H1 (cell line): ENCODE results near the gene PTMA. TPM values are rescaled to one million over a fixed set of nuclear protein-coding genes. Genes with fewer than 3 reads are reported as not detected.
A peak's percentile ranks its signal among the peaks of the same experiment; 100 is the strongest.

Source experiments
- CTCF ChIA-PET: fragments of 300-600 bp; sonication (Branson Sonifier 250); formaldehyde crosslinking; loops from one replicate; lab custom pipeline; 2021; ENCODE audit not compliant: partially characterized antibody; lab: Charles Lee
- POLR2A ChIA-PET: fragments of 300-600 bp; sonication (Branson Sonifier 250); formaldehyde crosslinking; loops from one replicate; lab custom pipeline; 2021; ENCODE audit warnings: inconsistent platforms; ENCODE audit not compliant: partially characterized antibody; lab: Charles Lee
- DNase-seq, 2 experiments: peaks; one replicate each; pipeline versions ENCODE4 v3.0.0 to v3.0.0-alpha.2; 2010 to 2022; ENCODE audit warnings: low spot score in 2 of 2, low read depth in 1 of 2, mixed read lengths in 1 of 2
- FAIRE-seq: peaks from 2 replicates; lab custom pipeline; 2011; peaks lifted over from hg19 to GRCh38; lab: Jason Lieb, UNC
- H2AFZ ChIP-seq: 2 replicates; pipeline ENCODE4 v1.8.1; 2012; ENCODE audit warnings: low read length, inconsistent platforms
- H2AK5ac ChIP-seq: 2 replicates; pipeline ENCODE4 v1.6.1; 2013; ENCODE audit warnings: low read depth, low read length
- H2BK120ac ChIP-seq: replicated peaks from 2 replicates; pipeline ENCODE3; 2013; ENCODE audit warnings: low read depth, low read length, inconsistent platforms
- H2BK12ac ChIP-seq: 2 replicates; pipeline ENCODE4 v1.6.1; 2013; ENCODE audit warnings: low read depth, low read length
- H2BK15ac ChIP-seq: 2 replicates; pipeline ENCODE4 v1.6.1; 2013; ENCODE audit warnings: low read length
- H2BK20ac ChIP-seq: 2 replicates; pipeline ENCODE4 v1.6.1; 2013; ENCODE audit warnings: low read length
- H2BK5ac ChIP-seq: 2 replicates; pipeline ENCODE4 v1.6.1; 2013; ENCODE audit warnings: low read depth, low read length
- H3K14ac ChIP-seq: 2 replicates; pipeline ENCODE4 v1.6.1; 2013; ENCODE audit warnings: inconsistent platforms; ENCODE audit not compliant: insufficient read length
- H3K18ac ChIP-seq: 2 replicates; pipeline ENCODE4 v1.6.1; 2013; ENCODE audit warnings: low read length; ENCODE audit errors: extremely low read depth
- H3K23ac ChIP-seq: 2 replicates; pipeline ENCODE4 v1.6.1; 2013; ENCODE audit warnings: inconsistent platforms; ENCODE audit not compliant: insufficient read length
- H3K23me2 ChIP-seq: 2 replicates; pipeline ENCODE4 v1.6.1; 2013; ENCODE audit warnings: low read depth, low read length
- H3K27ac ChIP-seq: 2 replicates; pipeline ENCODE4 v1.6.1; 2011; ENCODE audit warnings: low read depth, low read length, inconsistent platforms
- H3K27me3 ChIP-seq, 4 experiments: replicated peaks in 1 of 4; 1 replicate in 1 of 4; 2 replicates in 3 of 4; pipeline versions ENCODE4 v1.6.1 to v1.8.1; 2011 to 2013; ENCODE audit warnings: low read length in 3 of 4, mild to moderate bottlenecking in 3 of 4, inconsistent platforms in 2 of 4, mixed read lengths in 2 of 4, moderate library complexity in 1 of 4; ENCODE audit not compliant: control insufficient read depth in 3 of 4, insufficient read depth in 3 of 4; ENCODE audit errors: extremely low read depth in 1 of 4
- H3K36me3 ChIP-seq, 4 experiments: 2 replicates each; pipeline versions ENCODE4 v1.6.1 to v1.8.1; 2011 to 2013; ENCODE audit warnings: mild to moderate bottlenecking in 4 of 4, low read length in 3 of 4, moderate library complexity in 2 of 4, control low read depth in 1 of 4, inconsistent platforms in 1 of 4; ENCODE audit not compliant: insufficient read depth in 4 of 4, control insufficient read depth in 2 of 4
- H3K4ac ChIP-seq: replicated peaks from 2 replicates; pipeline ENCODE3; 2013; ENCODE audit warnings: low read length, low read depth, mixed read lengths, inconsistent platforms; ENCODE audit not compliant: insufficient read length
- H3K4me1 ChIP-seq, 4 experiments: replicated peaks in 1 of 4; 1 replicate in 1 of 4; 2 replicates in 3 of 4; pipeline versions ENCODE4 v1.6.1 to v1.8.1; 2011 to 2013; ENCODE audit warnings: low read length in 3 of 4, inconsistent platforms in 2 of 4, mixed read lengths in 1 of 4; ENCODE audit not compliant: insufficient read depth in 4 of 4, control insufficient read depth in 3 of 4
- H3K4me2 ChIP-seq, 2 experiments: 2 replicates each; pipeline versions ENCODE4 v1.6.1 to v1.8.1; 2011 to 2013; ENCODE audit warnings: low read depth in 2 of 2, low read length in 2 of 2, control low read depth in 1 of 2, inconsistent platforms in 1 of 2, mild to moderate bottlenecking in 1 of 2; ENCODE audit not compliant: insufficient read depth in 1 of 2
- H3K4me3 ChIP-seq, 4 experiments: fragments of 200-600, 300-600 bp in 1 of 4; sonication (generic), shearing (Covaris generic), sonication (Bioruptor Twin) in 1 of 4; 2 replicates each; pipeline versions ENCODE4 v1.5.1 to v1.8.1; 2011 to 2016; ENCODE audit warnings: low read length in 4 of 4, low read depth in 3 of 4, control low read depth in 2 of 4, inconsistent platforms in 2 of 4, mild to moderate bottlenecking in 2 of 4, mixed read lengths in 1 of 4, moderate library complexity in 1 of 4; ENCODE audit not compliant: insufficient read depth in 2 of 4; ENCODE audit errors: extremely low read depth in 1 of 4
- H3K56ac ChIP-seq: replicated peaks from 2 replicates; pipeline ENCODE3; 2013; ENCODE audit warnings: low read depth, mild to moderate bottlenecking, mixed read lengths, low read length, inconsistent platforms; ENCODE audit not compliant: insufficient read length
- H3K79me1 ChIP-seq: 2 replicates; pipeline ENCODE4 v1.6.1; 2013; ENCODE audit warnings: low read depth, low read length, control low read depth
- H3K79me2 ChIP-seq, 2 experiments: 2 replicates each; pipeline versions ENCODE4 v1.6.1 to v1.8.1; 2012 to 2013; ENCODE audit warnings: low read length in 2 of 2, mild to moderate bottlenecking in 2 of 2, inconsistent platforms in 1 of 2; ENCODE audit not compliant: insufficient read depth in 2 of 2, control insufficient read depth in 1 of 2
- H3K9ac ChIP-seq, 4 experiments: replicated peaks in 1 of 4; 1 replicate in 1 of 4; 2 replicates in 3 of 4; pipeline versions ENCODE4 v1.6.1 to v1.8.1; 2011 to 2013; ENCODE audit warnings: low read depth in 3 of 4, low read length in 3 of 4, control low read depth in 2 of 4, mild to moderate bottlenecking in 2 of 4, moderate library complexity in 2 of 4, inconsistent platforms in 1 of 4; ENCODE audit errors: extremely low read depth in 1 of 4
- H3K9me3 ChIP-seq, 2 experiments: 2 replicates each; pipeline versions ENCODE4 v1.6.1 to v1.8.1; 2012 to 2013; ENCODE audit warnings: mild to moderate bottlenecking in 2 of 2, moderate library complexity in 2 of 2, control low read depth in 1 of 2, inconsistent platforms in 1 of 2, low read depth in 1 of 2, low read length in 1 of 2, mixed read lengths in 1 of 2; ENCODE audit not compliant: insufficient read depth in 2 of 2
- H4K20me1 ChIP-seq, 2 experiments: replicated peaks in 1 of 2; 2 replicates each; pipeline versions ENCODE3 to v1.8.1; 2011 to 2013; ENCODE audit warnings: inconsistent platforms in 2 of 2, low read length in 2 of 2, mild to moderate bottlenecking in 1 of 2; ENCODE audit not compliant: insufficient read depth in 2 of 2, control insufficient read depth in 1 of 2
- H4K5ac ChIP-seq: 2 replicates; pipeline ENCODE4 v1.6.1; 2013; ENCODE audit warnings: low read length, low read depth, mixed read lengths, inconsistent platforms; ENCODE audit not compliant: insufficient read length
- H4K8ac ChIP-seq: 2 replicates; pipeline ENCODE4 v1.8.0; 2013; ENCODE audit warnings: mild to moderate bottlenecking, moderate library complexity, low read length, inconsistent platforms; ENCODE audit not compliant: insufficient read depth; ENCODE audit errors: extremely low read depth
- H4K91ac ChIP-seq: replicated peaks from 2 replicates; pipeline ENCODE3; 2013; ENCODE audit warnings: low read length, mixed read lengths, inconsistent platforms; ENCODE audit not compliant: insufficient read length
- ASH2L ChIP-seq: fragments of 200-600, 300-600 bp; sonication (generic); IDR thresholded peaks from one replicate; pipeline ENCODE4 v1.7.1; 2017; ENCODE audit warnings: low read length
- ATF2 ChIP-seq: IDR thresholded peaks from 2 replicates; pipeline ENCODE4 v1.6.1; 2012; ENCODE audit warnings: low read length, inconsistent platforms
- ATF3 ChIP-seq: IDR thresholded peaks from 2 replicates; pipeline ENCODE4 v1.6.1; 2011; ENCODE audit warnings: low read depth, mild to moderate bottlenecking, low read length; ENCODE audit not compliant: insufficient read depth
- BACH1 ChIP-seq: IDR thresholded peaks from 2 replicates; pipeline ENCODE4 v1.6.1; 2012; ENCODE audit warnings: low read length, improper control_type of control experiment
- EP300 ChIP-seq, 2 experiments: IDR thresholded peaks; 1 replicate in 1 of 2; 2 replicates in 1 of 2; pipeline ENCODE4 v1.6.1; 2011 to 2012; ENCODE audit warnings: low read depth in 2 of 2, low read length in 2 of 2, mild to moderate bottlenecking in 2 of 2, borderline replicate concordance in 1 of 2, inconsistent platforms in 1 of 2, moderate library complexity in 1 of 2
- MAFK ChIP-seq: IDR thresholded peaks from 2 replicates; pipeline ENCODE4 v1.6.1; 2012; ENCODE audit warnings: low read depth, mild to moderate bottlenecking, improper control_type of control experiment, low read length
- POLR2A ChIP-seq, 2 experiments: IDR thresholded peaks; 1 replicate in 1 of 2; 2 replicates in 1 of 2; pipeline ENCODE4 v1.6.1; 2011; ENCODE audit warnings: low read depth in 2 of 2, low read length in 2 of 2, mild to moderate bottlenecking in 2 of 2; ENCODE audit errors: control extremely low read depth in 1 of 2
- SIRT6 ChIP-seq: IDR thresholded peaks from one replicate; pipeline ENCODE4 v1.7.1; 2012; ENCODE audit warnings: low read length, inconsistent platforms
- SP2 ChIP-seq: IDR thresholded peaks from 2 replicates; pipeline ENCODE4 v1.6.1; 2012; ENCODE audit warnings: mild to moderate bottlenecking, low read length, inconsistent platforms
- TAF7 ChIP-seq: optimal IDR thresholded peaks from 2 replicates; pipeline ENCODE3; 2011; ENCODE audit warnings: low read depth, mild to moderate bottlenecking, inconsistent platforms, low read length, moderate library complexity, borderline replicate concordance
- TBP ChIP-seq: IDR thresholded peaks from 2 replicates; pipeline ENCODE4 v1.6.1; 2011; ENCODE audit warnings: low read depth, low read length, improper control_type of control experiment
- WGBS, 2 experiments: shearing (Covaris generic) in 1 of 2; methylation state at CpG; one replicate each; pipeline versions ENCODE4 v1.1.6 to v1.1.7; 2013 to 2015; ENCODE audit warnings: low lambda C conversion rate in 2 of 2, mixed read lengths in 2 of 2, inconsistent platforms in 1 of 2, low coverage in 1 of 2, missing lambda C conversion rate in 1 of 2; ENCODE audit not compliant: insufficient replicate concordance in 2 of 2, insufficient coverage in 1 of 2, insufficient read length in 1 of 2; ENCODE audit errors: extremely low coverage in 1 of 2, missing lambda C conversion rate in 1 of 2; 5-methylcytosine and 5-hydroxymethylcytosine counted together
- polyA plus RNA-seq, 7 experiments: library from polyadenylated mRNA; depleted of rRNA in 3 of 7; stranded (reverse) in 5 of 7; unstranded in 2 of 7; fragments of >200 nt in 5 of 7; fragments of 200-250 nt in 2 of 7; gene quantifications; 1 replicate in 5 of 7; 2 replicates in 1 of 7; 4 replicates in 1 of 7; pipeline versions ENCODE4 v1.2.1 to v1.2.3, GENCODE V29; 2011 to 2013; ENCODE audit warnings: missing spikeins in 2 of 7, mixed read lengths in 2 of 7
- total RNA-seq: library from RNA; stranded (reverse); fragmentation: NEBNext Ultra II Directional; extraction: Animal tissue kit (Norgen Biotek cat#: 25700); gene quantifications from 2 replicates; pipeline ENCODE4 v1.2.1, GENCODE V29; 2021

Gene PTMA
- total and polyA plus RNA-seq, 2 of the 8 experiments (the other 6 are each of a cell fraction or from before 2014, with no cell fraction given) = 683 to 2,680 TPM

- Histone ChIP-seq H2BK5ac (peak overlapping the region; percentile 99; the same call in 1 of the 2 replicates), H3K14ac (no peak overlapping the region), H2BK15ac (peak overlapping the region; percentile 97; the same call in 1 of the 2 replicates), H3K4me1 (peaks cover 0 to 29% (median 10%) of the 10 kb centered on the region in 4 experiments; a peak in 6 of 7 replicates), H2AFZ (no peak overlapping the region), H4K5ac (peak overlapping the region; percentile 4), H2BK12ac (peak overlapping the region; percentile 100), H3K9me3 (no peaks in the 10 kb centered on the region; a peak in 1 of 4 replicates), H2BK20ac (peak overlapping the region; percentile 67; the same call in 1 of the 2 replicates), H3K36me3 (no peaks in the 10 kb centered on the region), H3K56ac (no peak overlapping the region), H3K4me2 (no peak overlapping the region), H2AK5ac (peak overlapping the region; percentile 93; the same call in 1 of the 2 replicates), H3K27ac (no peak overlapping the region), H3K9ac (no peak overlapping the region; a peak in 2 of 7 replicates), H3K23ac (no peak overlapping the region), H3K4ac (no peak overlapping the region), H3K27me3 (peaks cover 0 to 10% (median 3%) of the 10 kb centered on the region in 4 experiments; a peak in 5 of 7 replicates), H3K79me1 (no peaks in the 10 kb centered on the region), H2BK120ac (no peak overlapping the region), H3K18ac (no peak overlapping the region), H4K8ac (peak overlapping the region; percentile 81), H3K79me2 (no peaks in the 10 kb centered on the region), H3K23me2 (peaks cover 2% of the 10 kb centered on the region; the same call in 1 of the 2 replicates), H4K20me1 (no peaks in the 10 kb centered on the region), H3K4me3 (no peak overlapping the region), H4K91ac (peak overlapping the region; percentile 67)
- POLR2A ChIA-PET = interaction anchor here (1.5 to 7.3 kb wide), 10 partner anchors 10 to 200 kb away, joined by 4 to 100 read pairs (median 24); partner anchors contain the start of genes NCL and PTMA
- WGBS, 2 experiments = 92% methylated on average over 7 of the region's 8 CpGs; no CpG with 5 or more reads in 1 of the 2 experiments
- DNase-seq (no peak), FAIRE-seq (no peak)
- CTCF ChIA-PET = interaction anchor here (1.3 to 31.4 kb wide), 7 partner anchors 10 to 53 kb away, joined by 3 to 555 read pairs (median 10); no protein-coding TSS in a partner anchor
- TF ChIP-seq MAFK (no peak), POLR2A (IDR thresholded peaks at IDR 0.05; ENCODE audit: control extremely low read depth in 1 of 2, low read depth in 2 of 2, low read length in 2 of 2) (no peak), EP300 (IDR thresholded peaks at IDR 0.05; ENCODE audit: borderline replicate concordance in 1 of 2, low read depth in 2 of 2, low read length in 2 of 2) (no peak), BACH1 (no peak), ATF3 (no peak), SP2 (no peak), TAF7 (no peak), ASH2L (no peak), TBP (no peak), ATF2 (no peak), SIRT6 (no peak)
Measured at GRCh38 chr2:231664727-231665126, 43.6 kb upstream of the PTMA start.
